OCI-M2 (cell line): Measurements from ENCODE around the gene NDUFV1.
A peak's percentile ranks its signal among the peaks of the same experiment; 100 is the strongest.
"Not testable (repeated sequence)": the region's sequence is repeated elsewhere in the genome, so short reads cannot be mapped to it uniquely, and the experiment has no call there.

Experiments used
- DNase-seq: peaks from one replicate; lab custom pipeline; 2025; ENCODE audit not compliant: unreplicated experiment; lab: John Stamatoyannopoulos, UW

Gene NDUFV1

GRCh38 chr11:67606492-67607295 is at the start of gene NDUFV1:
Gene NDUFV1 (plus strand): TSS chr11:67606936. CDS start chr11:67607005, 69 bp downstream.
- DNase-seq = peak; percentile 78

GRCh38 chr11:67558084-67558772 is 48.5 kb upstream of the NDUFV1 start:
- no peak for DNase-seq

GRCh38 chr11:67561971-67562619 is 44.6 kb upstream of the NDUFV1 start:
- no peak for DNase-seq

- no peak for DNase-seq
These were observed 43.6 kb upstream of the NDUFV1 start for GRCh38 chr11:67562963-67563704.

GRCh38 chr11:67563705-67564114 is 43.0 kb upstream of the NDUFV1 start:
- DNase-seq = not testable (repeated sequence)

GRCh38 chr11:67564230-67564629 is 42.5 kb upstream of the NDUFV1 start:
- DNase-seq = no peak

- DNase-seq = no peak
These were observed 35.3 kb upstream of the NDUFV1 start for GRCh38 chr11:67571443-67571842.

- DNase-seq = no peak
These were observed 34.4 kb upstream of the NDUFV1 start for GRCh38 chr11:67572305-67572704.

GRCh38 chr11:67572747-67573419 is 33.9 kb upstream of the NDUFV1 start:
- no peak for DNase-seq

GRCh38 chr11:67574938-67575337 is 31.8 kb upstream of the NDUFV1 start:
- DNase-seq = no peak

- no peak for DNase-seq
These were observed 29.8 kb upstream of the NDUFV1 start for GRCh38 chr11:67576735-67577475.

GRCh38 chr11:67577951-67578350 is 28.8 kb upstream of the NDUFV1 start:
- DNase-seq = no peak

GRCh38 chr11:67581469-67581868 is 25.3 kb upstream of the NDUFV1 start:
- no peak for DNase-seq

- DNase-seq = no peak
These were observed 24.7 kb upstream of the NDUFV1 start for GRCh38 chr11:67582011-67582410.

GRCh38 chr11:67583247-67584204 is 23.2 kb upstream of the NDUFV1 start, which contains the start of gene GSTP1:
Gene GSTP1 (plus strand): TSS chr11:67583812. CDS start chr11:67583844, 32 bp downstream.
- peak; percentile 46 for DNase-seq

GRCh38 chr11:67584205-67584880 is 22.4 kb upstream of the NDUFV1 start:
- DNase-seq = no peak

- no peak for DNase-seq
These were observed 21.6 kb upstream of the NDUFV1 start for GRCh38 chr11:67584881-67585873.
